Activated effector memory CD4-positive, alpha-beta T cell treated with Interleukin-2 at 50 U/mL for 16 hours (primary cell): Measurements from ENCODE around the gene CCDC102B.
"Not testable (repeated sequence)": the region's sequence is repeated elsewhere in the genome, so short reads cannot be mapped to it uniquely, and the experiment has no call there.

Experiments
- DNase-seq: peaks from one replicate; pipeline ENCODE4 v3.0.0-alpha.2; 2020

The CCDC102B gene

DNA sequence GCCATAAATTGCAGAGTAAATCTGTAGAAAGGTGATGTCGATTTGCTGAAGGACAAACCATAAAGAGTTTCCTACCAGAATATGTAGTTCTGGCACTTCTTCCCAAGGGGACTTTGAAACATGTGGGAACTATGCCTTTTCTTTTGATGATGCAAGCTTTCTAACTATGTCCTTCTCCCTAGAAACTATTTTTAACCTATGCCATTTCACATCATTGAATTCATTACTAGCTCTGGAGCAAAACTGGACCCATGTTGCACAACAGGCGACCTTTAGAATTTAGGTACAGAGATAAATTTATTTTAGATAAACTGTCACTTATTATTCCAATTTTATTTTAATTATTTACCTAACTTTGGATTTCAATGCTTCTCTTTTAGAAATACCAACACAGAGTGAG lies 186.5 kb downstream of the CCDC102B start:
- DNase-seq, result no peak

DNA sequence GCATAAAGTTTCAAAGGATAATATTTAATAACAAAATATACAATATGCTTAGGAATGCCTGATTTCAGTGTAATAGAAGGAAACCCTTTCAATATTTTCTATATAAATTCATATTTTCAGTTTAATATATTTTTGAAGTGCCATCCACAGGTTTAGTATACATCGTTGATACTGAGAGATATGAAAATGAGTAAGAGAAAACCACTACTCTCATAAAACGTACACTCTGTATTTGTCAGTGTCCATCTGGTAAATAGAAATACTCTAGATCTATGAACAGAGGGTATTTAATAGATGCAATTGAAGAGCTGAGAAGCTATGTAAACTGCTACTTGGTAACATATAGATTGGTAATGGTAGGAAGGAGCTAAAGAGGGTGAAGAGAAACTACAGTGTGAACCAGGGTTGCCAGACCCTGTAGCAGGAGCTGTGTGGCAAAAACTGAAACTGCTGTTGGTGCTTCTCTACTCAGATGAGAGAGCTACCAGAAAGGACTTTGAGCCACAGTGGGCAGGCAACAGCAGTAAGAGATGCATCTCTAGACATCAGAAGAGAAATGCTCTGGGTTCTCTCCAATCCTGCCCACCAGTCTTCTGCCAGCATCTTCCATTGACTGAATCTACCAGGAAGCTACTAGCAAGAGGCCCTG lies 187.4 kb downstream of the CCDC102B start:
- no peak for DNase-seq

GRCh38 chr18:68991286-68991685 lies 193.4 kb downstream of the CCDC102B start:
- DNase-seq, result no peak

DNA sequence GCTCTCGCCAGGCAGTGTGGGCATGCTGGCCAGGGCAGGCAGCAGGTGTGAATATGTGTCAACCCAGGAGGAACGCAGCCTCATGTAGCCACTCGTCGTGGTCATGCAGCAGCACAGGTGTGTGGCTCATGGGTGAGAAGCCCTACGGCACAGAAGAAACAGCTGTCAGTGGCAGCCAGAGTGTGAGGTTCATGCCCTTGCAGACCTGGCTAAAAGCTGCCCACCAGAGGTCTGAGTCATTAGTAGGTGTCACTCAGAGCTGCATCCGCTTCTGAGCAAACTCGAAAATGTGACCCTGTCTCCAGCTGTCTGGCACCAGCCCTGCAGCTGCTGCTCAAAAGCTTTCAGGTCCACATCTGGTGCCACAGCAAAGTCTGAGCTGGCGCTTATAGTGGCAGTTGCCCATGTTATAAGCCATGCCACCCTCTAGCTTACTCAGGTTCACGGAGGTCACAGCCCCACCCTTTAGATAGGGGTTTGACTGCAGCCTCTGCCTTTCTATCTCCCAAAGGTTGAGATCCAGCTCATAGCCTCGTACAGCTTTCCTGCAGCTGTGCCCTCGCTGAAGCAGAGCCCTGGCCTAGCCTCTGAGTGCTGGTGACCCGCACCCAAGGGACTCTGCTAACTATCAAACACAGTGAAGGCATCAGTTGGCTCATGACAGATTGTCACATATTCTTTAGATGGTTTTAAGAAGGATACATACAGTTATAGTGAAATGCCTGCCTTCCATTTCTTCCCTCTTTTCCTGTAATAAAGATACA lies 195.0 kb downstream of the CCDC102B start:
- no peak for DNase-seq

DNA sequence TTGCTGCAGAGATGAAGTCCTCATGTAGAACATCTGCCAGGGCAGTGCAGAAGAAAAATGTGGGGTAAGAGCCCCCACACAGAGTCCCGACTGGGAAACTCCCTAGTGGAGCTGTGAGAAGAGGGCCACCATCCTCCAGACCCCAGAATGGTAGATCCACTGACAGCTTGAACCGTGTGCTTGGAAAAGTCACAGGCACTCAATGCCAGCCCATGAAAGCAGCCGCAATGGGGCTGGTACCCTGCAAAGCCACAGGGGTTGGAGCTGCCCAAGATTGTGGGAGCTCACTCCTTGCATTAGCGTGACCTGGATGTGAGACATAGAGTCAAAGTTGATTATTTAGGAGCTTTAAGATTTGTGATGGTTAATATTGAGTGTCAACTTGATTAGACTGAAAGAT lies 197.8 kb downstream of the CCDC102B start:
- no peak for DNase-seq

GRCh38 chr18:68997845-68998244 lies 200.0 kb downstream of the CCDC102B start:
- DNase-seq, result no peak

DNA sequence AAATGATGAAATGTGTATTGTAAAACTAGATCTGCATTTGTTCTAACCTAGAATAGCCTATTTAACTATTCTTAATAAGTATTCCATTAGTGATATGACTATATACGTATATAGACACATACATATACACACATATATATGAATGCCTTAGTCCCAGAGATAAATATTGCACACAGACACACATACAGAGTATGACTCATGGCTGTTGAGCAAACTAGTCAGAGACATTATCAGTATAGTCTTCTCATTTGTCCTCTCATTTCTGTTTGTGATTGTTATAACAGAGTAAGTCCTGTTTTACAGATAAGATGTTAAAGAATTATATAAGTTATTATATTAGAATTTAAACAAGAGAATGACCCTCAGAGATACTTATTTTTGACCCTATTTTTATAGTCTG lies 202.5 kb downstream of the CCDC102B start:
- DNase-seq, result no peak

DNA sequence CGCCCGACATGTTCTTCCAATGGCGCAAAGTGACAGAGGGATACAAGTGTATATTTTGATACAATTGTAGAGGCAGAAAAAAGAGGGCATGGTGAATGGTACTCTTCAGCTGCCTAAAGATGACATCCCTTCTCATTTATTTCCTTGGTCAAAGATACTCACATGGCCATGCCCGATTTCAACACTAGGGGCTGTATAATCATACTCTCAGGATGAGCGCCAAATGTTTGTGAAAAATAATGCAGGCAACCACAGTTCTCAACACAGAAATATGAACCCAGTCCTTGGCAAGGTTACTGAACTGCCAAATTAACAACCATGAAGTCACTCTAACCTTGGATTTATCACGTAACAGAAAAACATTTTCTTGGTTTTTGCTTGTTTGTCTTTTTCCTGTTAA lies 204.4 kb downstream of the CCDC102B start:
- DNase-seq, result no peak

DNA sequence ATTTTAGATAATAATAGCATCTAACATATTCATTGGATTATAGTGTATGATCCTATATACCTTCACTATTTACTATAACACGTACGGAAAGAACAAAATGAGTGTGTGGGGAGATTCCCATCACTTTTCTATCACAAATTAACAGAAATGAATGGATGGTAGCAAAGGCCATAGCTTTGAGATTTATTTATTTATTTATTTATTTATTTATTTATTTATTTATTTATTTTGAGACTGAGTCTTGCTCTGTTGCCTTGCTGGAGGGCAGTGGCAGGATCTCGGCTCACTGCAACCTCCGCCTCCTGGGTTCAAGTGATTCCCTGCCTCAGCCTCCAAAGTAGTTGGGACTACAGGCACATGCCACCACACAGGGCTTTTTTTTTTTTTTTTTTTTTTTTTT lies 208.3 kb downstream of the CCDC102B start:
- DNase-seq, result not testable (repeated sequence)

- DNase-seq, result no peak
These were observed 210.7 kb downstream of the CCDC102B start for GRCh38 chr18:69008538-69008937.

DNA sequence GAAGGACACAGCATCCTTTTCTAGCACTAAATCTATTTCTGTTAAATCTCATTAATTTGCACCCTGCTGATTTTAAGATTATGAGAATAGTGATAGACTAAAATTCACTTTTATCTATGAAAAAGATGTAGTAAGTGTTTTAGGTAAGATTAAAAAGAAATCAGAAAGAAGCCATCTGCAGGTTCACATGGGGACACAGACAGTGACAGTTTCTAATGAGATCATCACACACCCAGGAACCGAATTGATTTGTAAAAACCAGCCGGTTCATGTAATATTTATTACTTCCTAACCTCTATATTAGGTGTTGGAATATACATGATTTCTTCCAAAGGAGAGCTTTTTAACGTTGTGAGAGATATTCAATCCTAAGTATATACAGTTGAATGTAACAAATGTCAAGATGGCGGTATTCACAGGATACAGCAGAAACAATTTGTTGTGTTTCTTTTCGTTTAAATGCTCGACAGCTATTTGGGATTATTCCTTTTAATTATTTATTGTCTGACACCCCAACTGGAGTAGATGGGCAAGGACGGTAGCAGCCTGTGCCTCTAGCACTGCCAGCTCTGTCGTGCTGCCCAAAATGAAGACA lies 223.4 kb downstream of the CCDC102B start:
- no peak for DNase-seq

- DNase-seq, result no peak
These were observed 224.5 kb downstream of the CCDC102B start for GRCh38 chr18:69022426-69022825.

GRCh38 chr18:69031571-69031970 lies 233.7 kb downstream of the CCDC102B start:
- DNase-seq, result no peak

DNA sequence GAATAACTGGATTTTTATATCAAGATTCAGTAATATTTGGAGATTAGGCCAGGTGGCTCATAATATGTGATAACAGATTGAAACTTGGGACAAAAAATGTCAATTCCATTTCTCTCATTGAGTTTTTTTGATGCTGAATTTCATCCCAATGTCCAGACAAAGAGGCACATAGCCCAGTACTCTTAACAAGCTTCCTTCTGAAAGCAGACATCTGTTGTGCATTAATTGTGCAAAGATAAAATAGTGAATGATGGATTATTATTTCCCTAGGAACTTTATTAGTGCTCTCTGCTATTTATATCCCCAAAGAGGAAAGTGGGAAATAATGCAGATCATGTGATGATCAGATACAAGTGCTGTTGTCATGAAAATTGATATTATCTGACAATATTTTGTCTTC lies 234.1 kb downstream of the CCDC102B start:
- DNase-seq, result no peak

- DNase-seq, result no peak
These were observed 237.9 kb downstream of the CCDC102B start for GRCh38 chr18:69035756-69036155.

DNA sequence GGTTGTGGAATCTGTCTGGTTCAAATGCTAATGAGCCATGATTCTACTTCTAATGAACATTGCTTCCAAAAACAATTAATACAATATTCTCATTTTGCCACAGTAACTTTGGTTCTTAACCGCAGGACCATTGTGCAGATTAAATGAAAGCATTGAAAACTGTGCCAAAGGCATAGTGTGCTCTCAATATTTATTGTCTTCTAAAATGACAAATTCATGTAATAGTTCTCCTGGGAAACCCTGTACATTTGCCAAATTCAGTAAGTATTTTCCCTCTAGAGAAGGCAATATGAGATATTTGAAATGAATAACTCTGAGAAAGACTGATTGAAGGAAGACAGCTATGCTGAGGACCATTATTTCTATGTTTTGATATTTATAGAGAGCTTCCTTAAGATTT lies 246.3 kb downstream of the CCDC102B start:
- DNase-seq, result no peak

GRCh38 chr18:69064063-69064462 lies 266.2 kb downstream of the CCDC102B start:
- DNase-seq, result no peak

DNA sequence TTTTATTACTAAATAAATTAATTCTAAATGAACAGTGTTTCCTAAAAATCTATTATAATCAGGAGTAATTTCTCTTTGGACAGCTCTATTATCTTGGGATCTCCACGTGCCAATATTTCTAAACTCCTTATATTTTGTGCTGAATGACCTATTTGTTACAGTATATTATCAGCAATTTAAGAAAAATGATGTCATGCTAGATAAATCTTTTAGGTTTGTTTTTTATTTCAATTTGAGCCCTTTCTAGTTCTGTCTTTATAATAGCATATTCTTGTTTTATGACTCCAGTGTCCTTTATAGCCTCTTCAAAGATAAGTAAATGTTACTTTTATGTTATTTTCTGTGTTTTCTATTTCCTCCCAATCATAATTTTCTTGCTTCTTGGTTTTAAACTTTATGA lies 269.2 kb downstream of the CCDC102B start:
- DNase-seq, result no peak

DNA sequence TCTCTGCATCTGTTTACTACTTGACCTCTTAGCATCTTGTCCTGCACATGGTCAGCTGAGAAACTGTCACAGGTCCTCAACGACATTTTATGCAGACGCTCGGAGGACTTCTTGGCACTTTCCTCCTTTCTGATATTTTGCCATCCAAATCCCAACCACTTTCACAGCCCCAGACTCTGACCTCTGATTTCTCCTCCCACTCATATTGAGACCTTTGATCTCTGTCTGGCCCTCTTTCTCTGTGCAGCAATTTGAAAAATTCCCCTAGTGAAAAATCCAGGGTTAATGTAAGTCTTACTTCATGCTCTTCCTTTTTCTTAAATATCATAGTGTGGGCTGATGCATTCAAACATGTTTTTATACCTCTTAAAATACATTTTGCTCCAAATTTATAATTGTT lies 273.8 kb downstream of the CCDC102B start:
- DNase-seq, result no peak

DNA sequence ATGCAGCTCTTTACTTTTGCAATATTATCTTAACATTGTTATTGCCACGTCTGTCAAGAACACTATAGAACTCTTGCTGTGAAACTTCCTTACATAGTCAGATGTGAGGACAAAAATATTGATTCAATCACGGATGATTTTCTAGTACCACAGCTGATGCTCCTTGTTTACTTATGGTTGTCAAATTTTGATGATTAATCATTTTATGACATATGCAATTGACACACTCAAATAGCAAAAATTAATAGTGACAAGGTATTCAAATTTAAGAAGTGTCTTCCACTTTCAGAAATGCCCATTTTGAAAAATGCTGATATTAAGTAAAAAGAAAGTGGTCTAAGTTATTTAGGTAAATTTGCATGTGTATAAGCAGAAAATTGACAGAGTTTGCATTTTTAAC lies 284.0 kb downstream of the CCDC102B start:
- DNase-seq, result no peak

GRCh38 chr18:69082499-69082898 lies 284.6 kb downstream of the CCDC102B start:
- DNase-seq, result no peak

- DNase-seq, result no peak
These were observed 288.1 kb downstream of the CCDC102B start for GRCh38 chr18:69085951-69086350.

- DNase-seq, result no peak
These were observed 291.1 kb downstream of the CCDC102B start for GRCh38 chr18:69088973-69089372.

- no peak for DNase-seq
These were observed 299.5 kb downstream of the CCDC102B start for GRCh38 chr18:69097349-69097748.
